ENCODE results near the gene RIN3.

GRCh38 chr14:92568621-92569479 is 55.3 kb downstream of the RIN3 start:
- no peak for TF ChIP-seq CTCF (IDR thresholded peaks at IDR 0.05)
- TF ChIP-seq POLR2A (IDR thresholded peaks at IDR 0.05), result no peak

All from adrenal gland (tissue), 5 donors.